Liver (tissue), 9 donors: Measurements from ENCODE around the gene NUP214. TPM values are rescaled to one million over a fixed set of nuclear protein-coding genes. Genes with fewer than 3 reads are reported as not detected.

Experiments
- DNase-seq: peaks from one replicate; pipeline ENCODE4 v3.0.0-alpha.2; 2017; ENCODE audit warnings: low spot score
- H3K27ac ChIP-seq, 2 donors: one replicate each; pipeline ENCODE4 v1.7.0; 2013; ENCODE audit warnings: inconsistent platforms in 2 of 2, low read length in 2 of 2, control low read depth in 1 of 2, low read depth in 1 of 2, mild to moderate bottlenecking in 1 of 2
- H3K27me3 ChIP-seq, 4 donors: one replicate each; pipeline versions ENCODE4 v1.6.1 to v1.7.0; 2013; ENCODE audit warnings: low read length in 3 of 4, inconsistent platforms in 1 of 4, mild to moderate bottlenecking in 1 of 4, moderate library complexity in 1 of 4; ENCODE audit not compliant: control insufficient read depth in 4 of 4, insufficient read depth in 4 of 4
- H3K36me3 ChIP-seq, 4 donors: one replicate each; pipeline versions ENCODE4 v1.6.1 to v1.7.0; 2013; ENCODE audit warnings: low read length in 3 of 4, mild to moderate bottlenecking in 3 of 4, low read depth in 1 of 4, moderate library complexity in 1 of 4; ENCODE audit not compliant: control insufficient read depth in 4 of 4, insufficient read depth in 3 of 4
- H3K4me1 ChIP-seq, 4 donors: one replicate each; pipeline versions ENCODE4 v1.6.1 to v1.7.0; 2013; ENCODE audit warnings: low read length in 3 of 4, mild to moderate bottlenecking in 3 of 4, moderate library complexity in 1 of 4; ENCODE audit not compliant: control insufficient read depth in 4 of 4, insufficient read depth in 4 of 4
- H3K4me3 ChIP-seq, 3 donors: one replicate each; pipeline versions ENCODE4 v1.6.1 to v1.7.0; 2013; ENCODE audit warnings: low read length in 3 of 3, control low read depth in 1 of 3, low read depth in 1 of 3, mild to moderate bottlenecking in 1 of 3
- H3K9ac ChIP-seq, 2 donors: one replicate each; pipeline ENCODE4 v1.7.0; 2013; ENCODE audit warnings: low read length in 2 of 2, mild to moderate bottlenecking in 2 of 2, moderate library complexity in 2 of 2, control low read depth in 1 of 2, low read depth in 1 of 2
- H3K9me3 ChIP-seq, 4 donors: one replicate each; pipeline versions ENCODE4 v1.6.1 to v1.7.0; 2013; ENCODE audit warnings: low read length in 3 of 4; ENCODE audit not compliant: control insufficient read depth in 4 of 4
- EGR1 ChIP-seq, 2 donors: IDR thresholded peaks; 2 replicates each; pipeline ENCODE4 v1.6.1; 2016 to 2018; ENCODE audit warnings: antibody characterized with exemption in 2 of 2, low read depth in 2 of 2
- FOXA1 ChIP-seq: IDR thresholded peaks from 2 replicates; pipeline ENCODE4 v1.6.1; 2016; ENCODE audit warnings: antibody characterized with exemption
- FOXA2 ChIP-seq: IDR thresholded peaks from 2 replicates; pipeline ENCODE4 v1.6.1; 2016; ENCODE audit warnings: antibody characterized with exemption
- GABPA ChIP-seq, 2 donors: IDR thresholded peaks in 1 of 2; conservative IDR thresholded peaks in 1 of 2; 2 replicates each; pipeline ENCODE4 v1.6.1; 2016; ENCODE audit warnings: antibody characterized with exemption in 2 of 2, mild to moderate bottlenecking in 1 of 2, moderate library complexity in 1 of 2
- HNF4A ChIP-seq, 2 donors: conservative IDR thresholded peaks; 2 replicates each; pipeline ENCODE4 v1.6.1; 2016; ENCODE audit warnings: antibody characterized with exemption in 2 of 2, mild to moderate bottlenecking in 2 of 2
- HNF4G ChIP-seq: IDR thresholded peaks from 2 replicates; pipeline ENCODE4 v1.6.1; 2016; ENCODE audit warnings: antibody characterized with exemption
- JUND ChIP-seq, 2 donors: IDR thresholded peaks; 2 replicates each; pipeline ENCODE4 v1.6.1; 2016; ENCODE audit warnings: antibody characterized with exemption in 2 of 2
- NR2F2 ChIP-seq: IDR thresholded peaks from 2 replicates; pipeline ENCODE4 v1.6.1; 2016; ENCODE audit warnings: antibody characterized with exemption
- RAD21 ChIP-seq, 2 donors: IDR thresholded peaks; 2 replicates each; pipeline ENCODE4 v1.6.1; 2016; ENCODE audit warnings: antibody characterized with exemption in 2 of 2, mild to moderate bottlenecking in 2 of 2
- REST ChIP-seq: IDR thresholded peaks from 2 replicates; pipeline ENCODE4 v1.6.1; 2016; ENCODE audit warnings: antibody characterized with exemption, mild to moderate bottlenecking
- RXRA ChIP-seq, 2 donors: IDR thresholded peaks; 2 replicates each; pipeline ENCODE4 v1.6.1; 2017 to 2018; ENCODE audit warnings: antibody characterized with exemption in 2 of 2, mild to moderate bottlenecking in 1 of 2
- SP1 ChIP-seq: IDR thresholded peaks from 2 replicates; pipeline ENCODE4 v1.6.1; 2018; ENCODE audit warnings: antibody characterized with exemption, mild to moderate bottlenecking
- TAF1 ChIP-seq: conservative IDR thresholded peaks from 2 replicates; pipeline ENCODE4 v1.6.1; 2016; ENCODE audit warnings: antibody characterized with exemption, mild to moderate bottlenecking
- YY1 ChIP-seq: IDR thresholded peaks from 2 replicates; pipeline ENCODE4 v1.6.1; 2016; ENCODE audit warnings: antibody characterized with exemption, mild to moderate bottlenecking
- ZBTB33 ChIP-seq: IDR thresholded peaks from 2 replicates; pipeline ENCODE4 v1.6.1; 2016; ENCODE audit warnings: antibody characterized with exemption
- WGBS: extraction: QIAGEN DNeasy Blood & Tissue Kit; methylation state at CpG from one replicate; pipeline ENCODE4 v1.1.7; 2013; 5-methylcytosine and 5-hydroxymethylcytosine counted together
- polyA plus RNA-seq, 2 donors: library from polyadenylated mRNA; stranded (reverse) in 1 of 2; unstranded in 1 of 2; fragments of 200-250 nt in 1 of 2; fragments of >200 nt in 1 of 2; fragmentation: Nextera tagmentation in 1 of 2; extraction: Ambion mirVana in 1 of 2; gene quantifications; one replicate each; pipeline versions ENCODE4 v1.2.1 to v1.2.3, GENCODE V29; 2013 to 2015
- total RNA-seq, 2 donors: library from RNA; depleted of rRNA; stranded (reverse); fragments of >200 nt; gene quantifications; one replicate each; pipeline ENCODE4 v1.2.3, GENCODE V29; 2014
- TF ChIP-seq, protein P1 (sequence below): fragments of 150-350 bp; IDR thresholded peaks from 2 replicates; pipeline ENCODE4 v1.5.1; 2017; ENCODE audit warnings: improper control_type of control experiment, low read depth, low read length; ENCODE audit not compliant: missing input control
- TF ChIP-seq, protein P2 (sequence below): IDR thresholded peaks from 2 replicates; pipeline ENCODE4 v1.6.1; 2016; ENCODE audit warnings: antibody characterized with exemption
- TF ChIP-seq, protein P3 (sequence below): IDR thresholded peaks from 2 replicates; pipeline ENCODE4 v1.6.1; 2016; ENCODE audit warnings: antibody characterized with exemption
- donor health status: healthy.
- donor health status: healthy.
- donor health status: healthy.
- donor health status: healthy.
- donor health status: healthy.

Gene NUP214
- total and polyA plus RNA-seq, 4 donors = 8.8 to 19.5 (median 16.5) TPM

GRCh38 chr9:131173995-131174394 lies 48.6 kb downstream of the NUP214 start:
- Histone ChIP-seq H3K27me3 (no peaks in the 10 kb centered on the region), H3K9me3 (no peaks in the 10 kb centered on the region), H3K27ac (no peak overlapping the region), H3K4me1 (no peaks in the 10 kb centered on the region), H3K36me3 (peaks cover 4 to 57% (median 48%) of the 10 kb centered on the region in 4 donors), H3K9ac (no peak overlapping the region), H3K4me3 (no peak overlapping the region)
- no peak for DNase-seq
- 98% methylated on average over 10 of the region's 10 CpGs for whole genome bisulfite sequencing
- no peak for TF ChIP-seq TAF1
- TF ChIP-seq, protein P1, sequence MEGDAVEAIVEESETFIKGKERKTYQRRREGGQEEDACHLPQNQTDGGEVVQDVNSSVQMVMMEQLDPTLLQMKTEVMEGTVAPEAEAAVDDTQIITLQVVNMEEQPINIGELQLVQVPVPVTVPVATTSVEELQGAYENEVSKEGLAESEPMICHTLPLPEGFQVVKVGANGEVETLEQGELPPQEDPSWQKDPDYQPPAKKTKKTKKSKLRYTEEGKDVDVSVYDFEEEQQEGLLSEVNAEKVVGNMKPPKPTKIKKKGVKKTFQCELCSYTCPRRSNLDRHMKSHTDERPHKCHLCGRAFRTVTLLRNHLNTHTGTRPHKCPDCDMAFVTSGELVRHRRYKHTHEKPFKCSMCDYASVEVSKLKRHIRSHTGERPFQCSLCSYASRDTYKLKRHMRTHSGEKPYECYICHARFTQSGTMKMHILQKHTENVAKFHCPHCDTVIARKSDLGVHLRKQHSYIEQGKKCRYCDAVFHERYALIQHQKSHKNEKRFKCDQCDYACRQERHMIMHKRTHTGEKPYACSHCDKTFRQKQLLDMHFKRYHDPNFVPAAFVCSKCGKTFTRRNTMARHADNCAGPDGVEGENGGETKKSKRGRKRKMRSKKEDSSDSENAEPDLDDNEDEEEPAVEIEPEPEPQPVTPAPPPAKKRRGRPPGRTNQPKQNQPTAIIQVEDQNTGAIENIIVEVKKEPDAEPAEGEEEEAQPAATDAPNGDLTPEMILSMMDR = no peak
- TF ChIP-seq, protein P2, sequence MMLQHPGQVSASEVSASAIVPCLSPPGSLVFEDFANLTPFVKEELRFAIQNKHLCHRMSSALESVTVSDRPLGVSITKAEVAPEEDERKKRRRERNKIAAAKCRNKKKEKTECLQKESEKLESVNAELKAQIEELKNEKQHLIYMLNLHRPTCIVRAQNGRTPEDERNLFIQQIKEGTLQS = no peak
- TF ChIP-seq, protein P3, sequence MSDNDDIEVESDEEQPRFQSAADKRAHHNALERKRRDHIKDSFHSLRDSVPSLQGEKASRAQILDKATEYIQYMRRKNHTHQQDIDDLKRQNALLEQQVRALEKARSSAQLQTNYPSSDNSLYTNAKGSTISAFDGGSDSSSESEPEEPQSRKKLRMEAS = no peak
- TF ChIP-seq NR2F2 = no peak
- no peak for TF ChIP-seq RAD21 (IDR thresholded peaks at IDR 0.05)
- TF ChIP-seq EGR1 (IDR thresholded peaks at IDR 0.05; ENCODE audit: low read depth in 2 of 2) = no peak
- TF ChIP-seq YY1 = no peak
- no peak for TF ChIP-seq JUND (IDR thresholded peaks at IDR 0.05)
- no peak for TF ChIP-seq FOXA1

- WGBS = 98% methylated on average over 1 of the region's 1 CpG
Observed at GRCh38 chr9:131174681-131175239, 49.4 kb downstream of the NUP214 start.

More at GRCh38 chr9:131174681-131175239, 49.4 kb downstream of the NUP214 start:
- Histone ChIP-seq H3K27me3 (no peaks in the 10 kb centered on the region), H3K9me3 (no peaks in the 10 kb centered on the region), H3K36me3 (peaks cover 7 to 61% (median 52%) of the 10 kb centered on the region in 4 donors), H3K9ac (no peak overlapping the region), H3K4me1 (no peaks in the 10 kb centered on the region), H3K4me3 (no peak overlapping the region), H3K27ac (no peak overlapping the region)
- TF ChIP-seq JUND (IDR thresholded peaks at IDR 0.05) (no peak), TAF1 (no peak), EGR1 (IDR thresholded peaks at IDR 0.05; ENCODE audit: low read depth in 2 of 2) (no peak), RAD21 (IDR thresholded peaks at IDR 0.05) (no peak), ZBTB33 (no peak), REST (no peak), SP1 (no peak), NR2F2 (no peak), FOXA2 (no peak), GABPA (IDR thresholded peaks at IDR 0.05 in 1 of 2, conservative IDR thresholded peaks at IDR 0.05 in 1 of 2) (no peak), YY1 (no peak), HNF4G (no peak), FOXA1 (no peak), RXRA (IDR thresholded peaks at IDR 0.05) (no peak), HNF4A (conservative IDR thresholded peaks at IDR 0.05) (no peak)
- TF ChIP-seq, protein P3 = no peak
- TF ChIP-seq, protein P1 = no peak
- TF ChIP-seq, protein P2 = no peak
- DNase-seq = no peak
